Measurements from ENCODE around the gene DENND4A.

DNA sequence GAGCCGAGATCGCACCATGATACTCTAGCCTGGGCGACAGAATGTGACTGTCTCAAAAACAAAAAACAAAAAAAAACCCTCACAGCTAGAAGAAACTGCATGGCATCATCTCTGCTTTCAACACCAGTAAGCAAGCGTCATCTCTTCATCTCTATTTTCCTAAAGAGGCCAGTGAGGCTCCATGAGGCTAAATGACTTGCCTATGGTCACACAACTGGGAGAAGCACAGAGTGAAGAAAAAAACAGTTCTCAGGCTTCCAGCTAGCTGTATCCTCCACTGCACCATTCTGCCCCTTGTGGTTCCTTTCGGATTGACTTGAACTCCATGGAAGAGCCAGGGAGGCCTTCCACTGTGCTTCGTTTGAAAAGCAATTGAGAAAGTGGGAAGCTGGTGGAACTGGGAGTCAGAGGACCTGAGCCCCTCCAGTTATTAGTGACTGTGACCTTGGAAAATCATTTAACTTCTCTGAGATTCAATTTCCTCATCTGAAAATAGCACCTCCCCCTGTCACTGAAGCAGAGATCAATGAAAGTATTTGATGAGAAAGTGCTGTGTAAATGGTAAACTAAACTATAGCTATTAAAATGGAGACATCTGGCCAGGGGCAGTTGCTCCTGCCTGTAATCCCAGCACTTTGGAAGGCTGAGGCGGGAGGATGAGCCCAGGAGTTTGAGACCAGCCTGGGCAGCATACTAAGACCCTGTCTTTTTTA, 32.1 kb upstream of the DENND4A start:
- TF ChIP-seq GATA3 (IDR thresholded peaks at IDR 0.05; ENCODE audit: low read depth, low read length) (no peak), GATA2 (IDR thresholded peaks at IDR 0.05; ENCODE audit: low read depth, low read length) (no peak)
